ENCODE results near the gene SPANXA2. TPM values are rescaled to one million over a fixed set of nuclear protein-coding genes. Genes with fewer than 3 reads are reported as not detected.
"Not testable (repeated sequence)": the region's sequence is repeated elsewhere in the genome, so short reads cannot be mapped to it uniquely, and the experiment has no call there.

The SPANXA2 gene, protein sequence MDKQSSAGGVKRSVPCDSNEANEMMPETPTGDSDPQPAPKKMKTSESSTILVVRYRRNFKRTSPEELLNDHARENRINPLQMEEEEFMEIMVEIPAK
- total RNA-seq, result not detected

DNA sequence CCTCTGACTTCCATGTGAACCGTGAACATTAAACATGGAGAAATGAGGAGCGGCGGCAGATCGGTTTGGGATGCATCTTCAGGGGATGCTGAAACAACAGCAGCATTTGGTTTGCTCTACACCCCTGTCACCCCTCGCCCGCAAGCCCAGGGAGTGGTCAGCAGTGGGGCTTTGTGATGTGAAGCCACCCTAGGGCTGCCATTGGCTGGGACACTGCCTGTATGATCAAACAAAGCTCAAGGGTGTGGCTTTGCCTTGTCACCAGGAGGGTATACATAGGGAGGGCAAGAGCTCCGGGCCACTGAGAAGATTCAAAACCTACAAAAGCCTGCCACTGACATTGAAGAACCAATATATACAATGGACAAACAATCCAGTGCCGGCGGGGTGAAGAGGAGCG, at the start of gene SPANXA2:
TSS of gene SPANXA2 (plus strand) at position 301 of the 400 bp plus-strand sequence. CDS start at position 361, 60 bp downstream.
- POLR2A ChIA-PET; CTCF ChIA-PET; H3K4me3 Mint-ChIP-seq; ATAC-seq; H3K4me1 Mint-ChIP-seq (ENCODE audit: low read depth); H3K27ac Mint-ChIP-seq; intact Hi-C loops (cut with micrococcal nuclease); H3K27me3 Mint-ChIP-seq; DNase-seq; H3K36me3 Mint-ChIP-seq (ENCODE audit: low read depth); H3K9me3 Mint-ChIP-seq: not testable (repeated sequence)

DNA sequence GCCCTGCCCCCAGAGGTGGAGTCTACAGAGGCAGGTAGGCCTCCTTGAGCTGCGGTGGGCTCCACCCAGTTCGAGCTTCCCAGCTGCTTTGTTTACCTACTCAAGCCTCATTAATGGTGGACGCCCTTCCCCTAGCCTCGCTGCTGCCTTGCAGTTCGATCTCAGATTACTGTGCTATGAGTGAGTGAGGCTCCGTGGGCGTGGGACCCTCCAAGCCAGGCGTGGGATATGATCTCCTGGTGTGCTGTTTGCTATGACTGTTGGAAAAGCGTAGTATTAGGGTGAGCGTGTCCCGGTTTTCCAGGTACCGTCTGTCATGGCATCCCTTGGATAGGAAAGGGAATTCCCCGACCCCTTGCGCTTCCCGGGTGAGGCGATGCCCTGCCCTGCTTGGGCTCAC, 47.0 kb upstream of the SPANXA2 start:
- H3K27ac Mint-ChIP-seq; DNase-seq; H3K27me3 Mint-ChIP-seq; H3K4me3 Mint-ChIP-seq; H3K36me3 Mint-ChIP-seq (ENCODE audit: low read depth); ATAC-seq; H3K4me1 Mint-ChIP-seq (ENCODE audit: low read depth); POLR2A ChIA-PET; intact Hi-C loops (cut with micrococcal nuclease); H3K9me3 Mint-ChIP-seq; CTCF ChIA-PET: not testable (repeated sequence)

DNA sequence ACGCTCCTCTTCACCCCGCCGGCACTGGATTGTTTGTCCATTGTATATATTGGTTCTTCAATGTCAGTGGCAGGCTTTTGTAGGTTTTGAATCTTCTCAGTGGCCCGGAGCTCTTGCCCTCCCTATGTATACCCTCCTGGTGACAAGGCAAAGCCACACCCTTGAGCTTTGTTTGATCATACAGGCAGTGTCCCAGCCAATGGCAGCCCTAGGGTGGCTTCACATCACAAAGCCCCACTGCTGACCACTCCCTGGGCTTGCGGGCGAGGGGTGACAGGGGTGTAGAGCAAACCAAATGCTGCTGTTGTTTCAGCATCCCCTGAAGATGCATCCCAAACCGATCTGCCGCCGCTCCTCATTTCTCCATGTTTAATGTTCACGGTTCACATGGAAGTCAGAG, 4.9 kb upstream of the SPANXA2 start, which contains the start of gene SPANXA1:
TSS of gene SPANXA1 (minus strand) at position 101 of the 400 bp plus-strand sequence. CDS start at position 41, 60 bp downstream.
- H3K9me3 Mint-ChIP-seq; intact Hi-C loops (cut with micrococcal nuclease); H3K4me3 Mint-ChIP-seq; POLR2A ChIA-PET; CTCF ChIA-PET; H3K27me3 Mint-ChIP-seq; DNase-seq; H3K4me1 Mint-ChIP-seq (ENCODE audit: low read depth); H3K27ac Mint-ChIP-seq; ATAC-seq; H3K36me3 Mint-ChIP-seq (ENCODE audit: low read depth): not testable (repeated sequence)

DNA sequence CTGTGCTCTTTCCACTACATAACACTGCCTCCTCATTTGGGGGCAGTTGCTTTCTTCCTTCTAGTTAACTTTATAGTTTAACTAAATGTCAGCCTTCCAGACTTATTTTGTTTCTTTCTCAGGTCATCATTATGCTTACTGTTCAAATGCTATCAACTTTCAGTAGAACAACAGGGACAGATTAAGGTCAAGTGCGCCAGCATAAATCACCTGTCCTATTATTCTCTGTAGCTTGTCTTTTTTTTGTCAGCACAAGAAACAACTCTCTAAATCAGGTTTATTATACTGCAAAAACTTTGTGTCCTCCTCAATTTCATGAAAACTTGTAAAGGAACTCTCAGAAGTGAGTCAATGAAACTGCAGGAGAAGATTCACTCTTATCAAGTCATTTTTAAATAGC, 19.6 kb downstream of the SPANXA2 start:
- no peak overlapping the region for H3K27ac Mint-ChIP-seq
- ATAC-seq (no peak), DNase-seq (no peak)
- H3K4me3 Mint-ChIP-seq, result no peak overlapping the region
- H3K36me3 Mint-ChIP-seq (ENCODE audit: low read depth), result no peaks in the 10 kb centered on the region
- intact Hi-C loops (cut with micrococcal nuclease), result no loop called here
- H3K27me3 Mint-ChIP-seq, result no peaks in the 10 kb centered on the region
- ChIA-PET CTCF (no interaction called here), POLR2A (no interaction called here)
- peaks cover 2% of the 10 kb centered on the region for H3K9me3 Mint-ChIP-seq
- H3K4me1 Mint-ChIP-seq (ENCODE audit: low read depth), result no peaks in the 10 kb centered on the region
- TF ChIP-seq, protein P1, sequence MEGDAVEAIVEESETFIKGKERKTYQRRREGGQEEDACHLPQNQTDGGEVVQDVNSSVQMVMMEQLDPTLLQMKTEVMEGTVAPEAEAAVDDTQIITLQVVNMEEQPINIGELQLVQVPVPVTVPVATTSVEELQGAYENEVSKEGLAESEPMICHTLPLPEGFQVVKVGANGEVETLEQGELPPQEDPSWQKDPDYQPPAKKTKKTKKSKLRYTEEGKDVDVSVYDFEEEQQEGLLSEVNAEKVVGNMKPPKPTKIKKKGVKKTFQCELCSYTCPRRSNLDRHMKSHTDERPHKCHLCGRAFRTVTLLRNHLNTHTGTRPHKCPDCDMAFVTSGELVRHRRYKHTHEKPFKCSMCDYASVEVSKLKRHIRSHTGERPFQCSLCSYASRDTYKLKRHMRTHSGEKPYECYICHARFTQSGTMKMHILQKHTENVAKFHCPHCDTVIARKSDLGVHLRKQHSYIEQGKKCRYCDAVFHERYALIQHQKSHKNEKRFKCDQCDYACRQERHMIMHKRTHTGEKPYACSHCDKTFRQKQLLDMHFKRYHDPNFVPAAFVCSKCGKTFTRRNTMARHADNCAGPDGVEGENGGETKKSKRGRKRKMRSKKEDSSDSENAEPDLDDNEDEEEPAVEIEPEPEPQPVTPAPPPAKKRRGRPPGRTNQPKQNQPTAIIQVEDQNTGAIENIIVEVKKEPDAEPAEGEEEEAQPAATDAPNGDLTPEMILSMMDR (IDR thresholded peaks at IDR 0.05), result no peak

DNA sequence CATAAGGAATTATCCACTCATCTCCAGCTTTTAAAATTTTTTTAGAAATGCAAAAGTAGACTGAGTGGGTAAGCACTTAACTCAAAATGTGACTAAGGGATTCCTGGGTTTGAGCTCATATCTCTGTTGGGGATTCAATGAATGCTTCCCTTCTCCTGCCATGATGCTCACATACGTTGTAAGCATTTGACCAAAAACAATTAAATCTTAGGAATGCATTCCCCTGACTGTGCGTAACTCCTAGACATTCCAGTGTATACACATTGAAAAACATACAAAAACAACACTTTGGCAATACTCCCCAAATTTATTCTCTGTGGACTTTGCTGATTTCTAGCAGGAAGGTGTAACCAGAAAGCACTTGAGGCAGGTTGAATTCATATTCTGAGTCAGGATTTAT, 29.8 kb downstream of the SPANXA2 start:
- Mint-ChIP-seq H3K27ac (no peak overlapping the region), H3K36me3 (ENCODE audit: low read depth) (no peaks in the 10 kb centered on the region), H3K4me1 (ENCODE audit: low read depth) (no peaks in the 10 kb centered on the region), H3K9me3 (peaks cover 2% of the 10 kb centered on the region), H3K27me3 (no peaks in the 10 kb centered on the region), H3K4me3 (no peak overlapping the region)
- DNase-seq (no peak), ATAC-seq (no peak)
- TF ChIP-seq, protein P1 (IDR thresholded peaks at IDR 0.05), result no peak
- intact Hi-C loops (cut with micrococcal nuclease), result no loop called here
- ChIA-PET CTCF (no interaction called here), POLR2A (no interaction called here)

DNA sequence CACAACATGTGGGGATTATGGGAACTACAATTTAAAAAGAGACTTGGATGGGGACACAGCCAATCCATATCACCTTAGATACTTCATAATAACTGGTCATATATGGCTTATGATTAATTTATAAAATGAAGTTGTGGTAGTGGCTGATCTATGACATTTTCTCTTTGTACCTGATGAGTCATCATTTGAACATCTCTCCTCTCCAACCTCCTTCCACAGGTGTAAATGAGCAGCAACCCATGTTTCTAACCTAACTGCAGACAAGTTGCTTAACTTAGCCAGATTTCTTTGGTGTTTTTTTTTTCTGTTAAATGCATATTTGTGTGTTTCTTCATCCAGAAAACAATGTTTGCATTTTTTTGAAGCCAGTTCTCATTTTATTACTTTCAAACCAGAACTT, 42.6 kb downstream of the SPANXA2 start:
- Mint-ChIP-seq H3K4me1 (ENCODE audit: low read depth) (no peaks in the 10 kb centered on the region), H3K27ac (no peak overlapping the region), H3K4me3 (no peak overlapping the region), H3K9me3 (no peaks in the 10 kb centered on the region), H3K36me3 (ENCODE audit: low read depth) (no peaks in the 10 kb centered on the region), H3K27me3 (no peaks in the 10 kb centered on the region)
- POLR2A ChIA-PET, result no interaction called here
- intact Hi-C loops (cut with micrococcal nuclease), result no loop called here
- no peak for DNase-seq
- ATAC-seq, result no peak
- CTCF ChIA-PET, result no interaction called here
- TF ChIP-seq, protein P1 (IDR thresholded peaks at IDR 0.05), result no peak

DNA sequence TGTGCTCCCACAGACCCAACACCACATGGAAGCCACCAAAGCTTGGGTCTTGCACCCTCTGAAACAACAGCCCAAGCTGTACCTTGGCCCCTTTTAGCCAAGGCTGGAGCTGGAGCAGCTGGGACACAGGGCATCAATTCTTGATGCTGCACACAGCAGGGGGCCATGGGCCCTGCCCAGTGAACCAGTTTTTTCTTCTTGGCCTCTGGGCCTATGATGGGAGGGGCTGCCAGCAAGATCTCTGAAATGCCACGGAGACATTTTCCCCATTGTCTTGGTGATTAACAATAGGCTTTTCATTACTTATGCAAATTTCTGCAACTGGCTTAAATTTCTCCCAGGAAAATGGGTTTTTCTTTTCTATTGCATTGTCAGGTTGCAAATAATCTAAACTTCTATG, 49.0 kb downstream of the SPANXA2 start:
- TF ChIP-seq, protein P1 (IDR thresholded peaks at IDR 0.05), result no peak
- no peaks in the 10 kb centered on the region for H3K27me3 Mint-ChIP-seq
- no peak for ATAC-seq
- H3K36me3 Mint-ChIP-seq (ENCODE audit: low read depth), result no peaks in the 10 kb centered on the region
- intact Hi-C loops (cut with micrococcal nuclease), result no loop called here
- no peak overlapping the region for H3K27ac Mint-ChIP-seq
- ChIA-PET POLR2A (no interaction called here), CTCF (no interaction called here)
- no peaks in the 10 kb centered on the region for H3K4me1 Mint-ChIP-seq (ENCODE audit: low read depth)
- no peak overlapping the region for H3K4me3 Mint-ChIP-seq
- H3K9me3 Mint-ChIP-seq, result peaks cover 5% of the 10 kb centered on the region
- no peak for DNase-seq
